22Rv1 (cell line): ENCODE data around the gene ARHGAP42.

ENCODE experiments used
- CTCF ChIP-seq: fragments of 450-650 bp; IDR thresholded peaks from 2 replicates; pipeline ENCODE4 v1.5.1; 2017; ENCODE audit warnings: mild to moderate bottlenecking
- ZFX ChIP-seq: fragments of 450-650 bp; IDR thresholded peaks from 2 replicates; pipeline ENCODE4 v1.6.1; 2017; ENCODE audit warnings: antibody characterized with exemption, borderline replicate concordance

- TF ChIP-seq CTCF (no peak), ZFX (no peak)
These were observed 253.0 kb downstream of the ARHGAP42 start for GRCh38 chr11:100940111-100940510.
